NOMO-1 (cell line): ENCODE measurements around the gene CNTNAP3.
"Not testable (repeated sequence)": the region's sequence is repeated elsewhere in the genome, so short reads cannot be mapped to it uniquely, and the experiment has no call there.

Source experiments
- DNase-seq, 2 experiments: peaks; one replicate each; lab custom pipeline; 2025; ENCODE audit not compliant: unreplicated experiment in 2 of 2; lab: John Stamatoyannopoulos, UW

CNTNAP3 gene

DNA sequence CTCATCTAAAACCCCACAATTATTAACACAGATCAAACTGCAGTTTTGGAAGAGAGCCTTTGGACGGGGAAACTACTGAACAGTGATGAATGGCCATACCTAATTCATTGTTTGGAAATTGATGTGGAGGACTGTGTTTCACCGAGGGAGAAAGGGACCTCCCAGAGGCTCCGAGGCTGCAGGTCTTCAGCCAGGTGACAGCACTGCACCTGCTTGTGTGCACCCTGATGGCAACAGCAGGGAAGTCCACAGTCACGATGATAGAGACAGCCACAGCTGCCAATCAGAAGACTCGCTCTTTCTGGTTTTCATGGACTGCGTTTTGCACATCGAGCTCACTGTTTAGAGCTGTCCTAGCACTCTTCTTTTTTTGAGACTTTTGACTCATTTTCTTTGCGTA lies 214.4 kb downstream of the CNTNAP3 start:
- DNase-seq, result not testable (repeated sequence)

DNA sequence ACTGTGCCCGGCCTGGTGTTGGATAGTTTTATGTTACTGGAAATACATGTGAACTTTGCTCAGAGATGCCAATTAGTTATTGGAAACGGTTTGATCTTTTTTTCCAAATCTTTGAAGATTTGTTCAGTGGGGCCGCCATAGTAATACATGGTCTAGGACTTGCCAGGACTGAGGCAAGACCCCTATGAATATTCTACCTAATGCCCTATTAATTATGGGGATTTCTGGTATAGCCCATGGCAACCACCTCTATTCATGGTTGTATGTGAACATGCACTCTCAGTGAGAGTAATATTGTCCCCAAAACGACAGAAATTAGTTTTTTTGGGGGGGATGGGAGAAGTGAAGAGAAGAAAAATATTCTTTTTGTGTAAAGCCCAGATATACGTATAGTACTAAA lies 220.3 kb downstream of the CNTNAP3 start:
- DNase-seq, result not testable (repeated sequence)

DNA sequence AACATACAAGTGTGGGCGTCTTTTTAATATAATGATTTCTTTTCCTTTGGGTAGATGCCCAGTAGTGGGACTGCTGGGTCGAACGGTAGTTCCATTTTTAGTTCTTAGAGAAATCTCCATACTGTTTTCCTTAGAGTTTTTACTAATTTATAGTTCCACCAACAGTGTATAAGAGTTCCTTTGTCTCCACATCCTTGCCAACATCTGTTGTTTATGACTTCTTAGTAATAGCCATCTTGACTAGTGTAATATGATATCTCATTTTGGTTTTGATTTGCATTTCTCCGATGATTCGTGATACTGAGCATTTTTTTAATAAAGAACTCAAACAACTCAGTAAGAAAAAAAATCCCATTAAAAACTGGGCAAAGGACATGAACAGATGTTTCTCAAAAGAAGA lies 225.0 kb downstream of the CNTNAP3 start:
- not testable (repeated sequence) for DNase-seq

DNA sequence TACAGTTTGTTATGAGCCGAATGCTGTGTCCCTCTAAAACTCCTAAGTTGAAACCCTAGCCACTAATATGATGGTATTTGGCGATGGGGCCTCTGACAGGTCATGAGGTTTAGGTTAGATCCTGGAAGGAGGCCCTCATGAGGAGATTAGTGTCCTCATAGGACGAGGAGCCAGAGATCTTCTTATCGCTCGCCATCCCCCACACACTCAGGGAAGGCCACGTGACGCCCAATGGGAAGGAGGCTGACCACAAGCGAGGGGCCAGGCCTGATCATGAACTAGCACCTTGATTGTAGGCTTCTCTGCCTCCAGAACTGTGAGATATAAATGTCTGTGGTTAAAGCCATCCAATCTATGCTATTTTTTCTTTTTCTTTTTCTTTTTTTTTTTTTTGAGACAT lies 233.5 kb downstream of the CNTNAP3 start:
- not testable (repeated sequence) for DNase-seq

DNA sequence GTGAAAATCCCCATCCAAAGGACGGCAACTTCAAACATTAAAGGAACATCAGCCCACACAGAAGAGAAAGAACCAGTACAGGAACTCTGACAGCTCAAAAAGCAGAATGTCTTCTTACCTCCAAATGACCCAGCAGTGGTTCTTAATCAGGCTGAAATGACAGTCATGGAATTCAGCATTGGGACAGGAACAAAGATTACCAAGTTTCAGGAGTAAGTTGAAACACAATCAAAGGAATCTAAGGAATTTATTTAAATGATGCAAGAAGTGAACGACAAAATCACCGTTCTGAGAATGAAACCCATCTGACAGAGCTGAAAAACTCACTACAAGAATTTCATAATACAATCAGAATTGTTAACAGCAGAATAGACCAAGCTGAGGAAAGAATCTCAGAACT lies 241.1 kb downstream of the CNTNAP3 start:
- not testable (repeated sequence) for DNase-seq

DNA sequence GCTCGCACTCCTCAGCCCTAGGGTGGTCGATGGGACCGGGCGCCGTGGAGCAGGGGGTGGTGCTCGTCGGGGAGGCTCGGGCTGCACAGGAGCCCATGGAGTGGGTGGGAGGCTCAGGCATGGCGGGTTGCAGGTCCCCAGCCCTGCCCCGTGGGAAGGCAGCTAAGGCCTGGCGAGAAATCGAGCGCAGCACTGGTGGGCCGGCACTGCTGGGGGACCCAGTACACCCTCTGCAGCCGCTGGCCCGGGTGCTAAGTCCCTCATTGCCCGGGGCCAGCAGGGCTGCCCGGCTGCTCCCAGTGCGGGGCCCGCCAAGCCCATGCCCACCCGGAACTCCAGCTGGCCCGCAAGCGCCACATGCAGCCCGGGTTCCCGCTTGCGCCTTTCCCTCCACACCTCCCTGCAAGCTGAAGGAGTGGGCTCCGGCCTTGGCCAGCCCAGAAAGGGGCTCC lies 245.6 kb downstream of the CNTNAP3 start:
- DNase-seq, result not testable (repeated sequence)

DNA sequence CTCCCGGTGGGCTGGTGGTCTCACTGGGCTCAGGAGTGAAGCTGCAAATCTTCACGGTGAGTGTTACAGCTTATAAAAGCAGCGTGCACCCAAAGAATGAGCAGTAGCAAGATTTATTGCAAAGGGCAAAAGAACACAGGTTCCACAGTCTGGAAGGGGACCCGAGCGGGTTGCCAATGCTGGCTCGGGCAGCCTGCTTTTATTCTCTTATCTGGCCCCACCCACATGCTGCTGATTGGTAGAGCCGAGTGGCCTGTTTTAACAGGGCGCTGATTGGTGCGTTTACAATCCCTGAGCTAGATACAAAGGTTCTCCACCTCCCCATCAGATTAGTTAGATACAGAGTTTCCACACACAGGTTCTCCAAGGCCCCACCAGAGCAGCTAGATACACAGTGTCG lies 246.2 kb downstream of the CNTNAP3 start:
- DNase-seq, result not testable (repeated sequence)

DNA sequence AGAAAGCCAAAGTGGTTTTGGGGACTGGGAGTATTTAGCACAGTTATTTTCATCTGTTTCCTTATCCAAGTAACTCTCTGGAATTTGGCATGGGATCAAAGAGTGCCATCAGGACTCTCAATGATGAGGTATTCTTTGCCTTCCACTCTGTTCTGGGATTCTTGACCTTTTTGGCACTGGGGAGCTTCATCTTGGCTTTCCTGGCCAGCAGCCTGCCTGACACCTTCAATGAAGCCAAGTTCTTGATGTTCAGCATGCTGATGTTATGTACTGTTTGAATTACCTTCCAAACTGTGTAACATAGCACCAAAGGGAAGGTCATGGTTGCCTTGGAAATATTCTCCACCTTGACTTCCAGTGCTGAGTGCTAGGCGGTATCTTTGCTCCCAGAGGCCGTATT lies 248.8 kb downstream of the CNTNAP3 start:
- DNase-seq, result not testable (repeated sequence)

DNA sequence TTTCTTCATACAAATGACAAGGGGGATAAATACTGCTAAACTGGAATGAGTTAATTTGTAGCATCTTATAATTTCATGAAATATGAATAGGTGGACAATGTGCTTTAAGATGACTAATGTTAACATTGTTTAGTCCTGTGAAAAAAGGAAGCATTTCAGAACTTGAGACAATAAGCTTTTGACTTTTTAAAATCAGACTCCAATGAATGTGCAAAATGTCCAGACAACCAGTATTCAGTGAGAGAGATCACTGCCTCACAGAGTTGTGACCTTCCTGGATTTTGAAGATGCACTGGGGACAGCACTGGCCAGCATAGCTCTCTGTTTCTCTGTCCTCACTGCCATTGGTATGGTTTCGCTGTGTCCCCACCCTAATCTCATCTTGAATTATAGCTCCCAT lies 249.7 kb downstream of the CNTNAP3 start:
- DNase-seq, result not testable (repeated sequence)

DNA sequence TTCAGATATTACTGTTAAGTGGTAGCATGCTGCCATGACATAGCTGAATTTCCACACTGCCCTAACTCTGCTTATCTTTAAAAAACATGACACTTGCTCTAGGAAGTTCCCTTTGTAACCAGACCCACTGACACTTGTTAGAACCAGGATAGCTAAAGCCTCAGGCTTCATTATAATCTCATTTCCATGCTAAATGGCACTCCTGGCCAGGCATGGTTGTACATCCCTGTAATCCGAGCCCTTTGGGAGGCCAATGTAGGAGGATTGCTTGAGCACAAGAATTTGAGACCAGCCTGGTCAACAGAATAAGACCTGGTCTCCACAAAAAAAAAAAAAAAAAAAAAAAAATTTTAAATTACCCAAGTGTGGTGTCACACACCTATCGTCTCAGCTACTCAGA lies 254.1 kb downstream of the CNTNAP3 start:
- not testable (repeated sequence) for DNase-seq

DNA sequence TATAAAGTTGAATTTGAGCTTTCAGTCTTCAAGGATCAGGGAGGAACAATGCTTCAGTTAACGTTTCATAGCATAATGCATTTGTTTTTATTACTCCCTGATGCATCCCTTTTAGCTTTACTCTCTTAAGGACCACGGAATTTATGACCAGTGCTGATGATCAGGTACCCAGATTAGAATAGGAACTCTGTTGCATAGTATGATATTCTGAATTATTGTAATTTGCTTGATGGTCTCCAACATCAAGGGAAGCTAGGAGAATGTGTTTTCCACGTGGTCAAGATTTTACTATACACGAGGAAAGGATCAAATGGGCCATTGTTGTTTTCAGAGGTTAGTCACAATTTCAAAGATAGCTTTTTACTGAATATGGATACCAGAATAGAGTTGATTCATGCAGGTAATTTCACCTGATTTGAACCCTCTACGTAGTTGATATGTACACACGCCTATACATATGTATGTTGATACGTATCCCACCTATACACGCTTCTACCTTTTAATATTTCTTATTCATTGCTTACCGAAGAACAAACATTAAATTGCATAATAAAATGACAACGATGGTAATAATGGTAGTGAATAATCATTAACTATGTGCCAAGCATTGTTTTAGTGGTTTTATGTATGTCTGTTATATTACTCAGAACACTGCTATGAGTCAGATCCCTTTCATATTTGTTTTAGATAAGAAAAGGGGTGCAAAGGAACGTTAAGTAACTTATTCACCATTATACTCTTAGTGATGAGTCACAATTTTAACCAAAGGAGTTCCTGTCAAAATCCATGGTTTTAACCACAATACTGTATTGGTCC lies 257.6 kb downstream of the CNTNAP3 start:
- not testable (repeated sequence) for DNase-seq

DNA sequence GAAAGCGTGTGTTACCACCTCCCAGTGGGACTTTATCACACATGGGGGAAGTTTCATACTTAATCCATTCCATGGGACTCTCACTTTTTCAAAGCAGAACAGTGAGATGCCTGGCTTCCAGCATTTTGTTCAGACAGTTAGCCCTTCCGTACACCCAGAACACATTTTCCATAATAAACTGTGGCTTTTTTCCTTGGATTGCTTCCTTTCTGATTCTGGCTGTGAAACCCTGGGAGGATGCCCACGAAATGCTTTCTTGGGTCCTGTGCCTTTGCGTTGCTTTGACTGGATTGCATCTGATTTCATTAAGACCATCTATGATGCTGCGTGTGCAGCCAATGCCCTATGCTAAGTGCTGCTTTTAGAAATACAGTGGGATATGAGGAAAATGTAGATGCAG lies 259.1 kb downstream of the CNTNAP3 start:
- DNase-seq, result not testable (repeated sequence)

DNA sequence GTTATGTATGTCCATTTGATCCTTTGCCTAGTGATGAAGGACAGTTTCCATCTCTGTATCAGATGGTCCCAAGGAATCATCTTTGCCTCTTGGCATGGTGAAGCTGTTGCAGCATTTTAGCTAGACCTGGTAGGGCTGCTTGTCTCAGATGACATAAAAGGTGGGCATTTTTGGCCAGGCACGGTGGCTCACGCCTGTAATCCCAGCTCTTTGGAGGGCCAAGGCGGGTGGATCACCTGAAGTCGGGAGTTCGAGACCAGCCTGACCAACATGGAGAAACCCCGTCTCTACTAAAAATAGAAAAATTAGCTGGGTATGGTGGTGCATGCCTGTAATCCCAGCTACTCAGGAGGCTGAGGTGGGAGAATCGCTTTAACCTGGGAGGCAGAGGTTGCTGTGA lies 259.8 kb downstream of the CNTNAP3 start:
- not testable (repeated sequence) for DNase-seq

DNA sequence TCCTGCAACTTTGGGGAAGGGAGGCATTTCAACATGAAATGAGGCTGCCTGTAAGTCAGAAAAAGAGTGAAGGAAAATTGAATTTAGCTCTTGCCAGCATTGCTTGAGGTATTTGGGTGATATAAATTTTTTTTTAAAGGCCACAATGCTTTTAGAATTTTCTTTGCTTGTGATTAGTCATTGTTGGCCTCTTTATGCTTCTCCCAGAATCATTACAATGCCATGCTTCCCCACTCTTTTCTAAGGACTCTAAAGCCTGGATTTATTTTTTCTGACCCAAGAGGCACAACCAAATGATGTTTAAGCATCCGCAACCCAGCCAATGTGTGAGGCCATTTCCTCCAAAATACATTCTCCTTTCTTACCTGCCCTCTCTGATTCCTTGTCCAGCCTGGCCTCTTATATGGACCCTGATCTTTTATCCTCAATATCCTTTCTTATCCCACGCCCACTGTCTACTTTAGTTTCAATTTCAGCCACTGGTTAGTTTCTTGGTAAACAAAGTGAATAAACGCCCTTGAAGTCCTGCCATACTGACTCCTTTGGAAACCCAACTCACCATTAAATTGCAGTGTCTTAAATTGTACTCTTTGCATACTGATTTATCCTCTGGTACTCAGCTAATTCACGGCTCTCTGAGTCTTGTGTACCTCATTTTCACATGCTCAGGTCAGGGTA lies 261.9 kb downstream of the CNTNAP3 start:
- DNase-seq, result not testable (repeated sequence)
